ENCODE measurements around the gene PCDHGC5.

- no peak for TF ChIP-seq CTCF (IDR thresholded peaks at IDR 0.05; ENCODE audit: low read length)
- TF ChIP-seq EZH2phosphoT487 (IDR thresholded peaks at IDR 0.05; ENCODE audit: low read length): no peak
Observed at GRCh38 chr5:141484310-141484640, 4.6 kb upstream of the PCDHGC5 start.

Measured in MM.1S (cell line).